ENCODE measurements around the gene TBR1.

TBR1 gene

GRCh38 chr2:161415987-161416707 is at the start of gene TBR1:
Gene TBR1 (plus strand): TSS chr2:161416297. CDS start chr2:161416411, 114 bp downstream.
- DNase-seq (ENCODE audit: low read depth): no peak

GRCh38 chr2:161367675-161368074 is 48.4 kb upstream of the TBR1 start:
- no peak for DNase-seq (ENCODE audit: low read depth)

- no peak for DNase-seq (ENCODE audit: low read depth)
Measured at GRCh38 chr2:161369311-161369710, 46.8 kb upstream of the TBR1 start.

GRCh38 chr2:161370981-161371380 is 45.1 kb upstream of the TBR1 start:
- DNase-seq (ENCODE audit: low read depth): no peak

GRCh38 chr2:161371869-161372268 is 44.2 kb upstream of the TBR1 start:
- no peak for DNase-seq (ENCODE audit: low read depth)

GRCh38 chr2:161373942-161374341 is 42.2 kb upstream of the TBR1 start:
- DNase-seq (ENCODE audit: low read depth): no peak

GRCh38 chr2:161374446-161374845 is 41.7 kb upstream of the TBR1 start:
- DNase-seq (ENCODE audit: low read depth): no peak

GRCh38 chr2:161379740-161380139 is 36.4 kb upstream of the TBR1 start:
- no peak for DNase-seq (ENCODE audit: low read depth)

- DNase-seq (ENCODE audit: low read depth): peak; percentile 63
Measured at GRCh38 chr2:161381546-161381945, 34.6 kb upstream of the TBR1 start.

GRCh38 chr2:161382747-161383146 is 33.4 kb upstream of the TBR1 start:
- DNase-seq (ENCODE audit: low read depth): no peak

- no peak for DNase-seq (ENCODE audit: low read depth)
Measured at GRCh38 chr2:161384864-161385263, 31.2 kb upstream of the TBR1 start.

- DNase-seq (ENCODE audit: low read depth): no peak
Measured at GRCh38 chr2:161386228-161386824, 29.8 kb upstream of the TBR1 start.

- no peak for DNase-seq (ENCODE audit: low read depth)
Measured at GRCh38 chr2:161388146-161388779, 27.8 kb upstream of the TBR1 start.

GRCh38 chr2:161391737-161392506 is 24.2 kb upstream of the TBR1 start:
- no peak for DNase-seq (ENCODE audit: low read depth)

GRCh38 chr2:161400076-161400475 is 16.0 kb upstream of the TBR1 start:
- peak; percentile 12 for DNase-seq (ENCODE audit: low read depth)

GRCh38 chr2:161402297-161402696 is 13.8 kb upstream of the TBR1 start:
- no peak for DNase-seq (ENCODE audit: low read depth)

GRCh38 chr2:161406316-161406715 is 9.8 kb upstream of the TBR1 start:
- DNase-seq (ENCODE audit: low read depth): no peak

- DNase-seq (ENCODE audit: low read depth): no peak
Measured at GRCh38 chr2:161407597-161407996, 8.5 kb upstream of the TBR1 start.

- DNase-seq (ENCODE audit: low read depth): no peak
Measured at GRCh38 chr2:161409308-161409907, 6.7 kb upstream of the TBR1 start.

- DNase-seq (ENCODE audit: low read depth): peak; percentile 35
Measured at GRCh38 chr2:161412346-161412745, 3.8 kb upstream of the TBR1 start.

GRCh38 chr2:161414042-161415033 is 1.8 kb upstream of the TBR1 start:
- peak; percentile 28 for DNase-seq (ENCODE audit: low read depth)
